ENCODE results near the gene GATA3.

The GATA3 gene

DNA sequence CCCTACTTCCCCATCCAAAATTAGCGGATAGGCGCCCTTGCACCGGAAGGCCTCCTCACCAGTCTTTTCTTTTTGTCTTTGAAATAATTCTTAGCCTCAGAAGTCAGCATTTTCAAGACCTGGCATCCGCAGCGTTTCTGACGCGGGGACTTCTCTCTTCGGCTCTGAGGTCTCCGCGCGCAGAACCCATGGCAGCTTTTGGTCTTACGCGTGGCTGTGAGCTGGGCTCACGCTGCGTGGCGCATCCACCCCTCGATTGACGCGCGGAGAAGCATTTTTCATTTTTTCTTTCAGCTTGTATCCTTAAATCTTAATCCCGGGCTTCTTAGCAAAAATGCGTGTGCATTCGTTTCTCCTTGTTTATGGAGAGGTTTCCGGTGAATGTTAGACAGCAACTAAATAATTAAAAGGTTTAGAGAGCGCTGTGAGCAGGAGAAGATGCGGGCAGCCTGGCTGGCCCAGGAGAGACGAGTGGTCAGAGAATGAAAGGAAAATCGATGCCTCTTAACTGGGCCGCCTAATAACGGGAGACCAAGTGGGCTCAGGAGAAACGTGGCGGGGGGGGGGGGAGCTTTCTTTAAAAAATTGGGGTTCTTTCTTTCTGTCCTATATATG is 2.0 kb upstream of the GATA3 start:
- DNase-seq, result no peak

DNA sequence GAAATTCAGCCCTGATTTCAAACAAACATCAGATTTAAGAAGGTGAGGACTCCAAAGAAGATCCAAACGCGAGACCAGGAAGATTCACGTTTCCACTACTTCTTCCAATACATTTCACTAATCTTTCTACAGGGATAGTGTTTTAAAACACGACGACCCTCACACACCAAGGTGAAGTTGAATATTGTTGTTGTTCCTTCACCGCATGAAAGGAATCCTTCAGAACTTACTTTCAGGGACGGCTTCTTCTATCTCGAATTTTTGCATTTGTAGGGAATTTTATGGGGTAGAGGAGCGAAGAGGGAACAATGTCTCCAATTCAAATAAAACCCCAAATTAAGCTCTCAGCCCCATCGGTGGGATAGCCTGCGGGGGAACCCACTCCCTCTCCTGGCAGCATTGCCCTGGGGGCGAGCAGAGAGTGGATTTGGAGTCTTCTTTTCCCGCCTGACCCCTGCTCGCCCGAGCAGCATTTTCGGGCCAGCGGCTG is 1.5 kb upstream of the GATA3 start:
- DNase-seq, result no peak

DNA sequence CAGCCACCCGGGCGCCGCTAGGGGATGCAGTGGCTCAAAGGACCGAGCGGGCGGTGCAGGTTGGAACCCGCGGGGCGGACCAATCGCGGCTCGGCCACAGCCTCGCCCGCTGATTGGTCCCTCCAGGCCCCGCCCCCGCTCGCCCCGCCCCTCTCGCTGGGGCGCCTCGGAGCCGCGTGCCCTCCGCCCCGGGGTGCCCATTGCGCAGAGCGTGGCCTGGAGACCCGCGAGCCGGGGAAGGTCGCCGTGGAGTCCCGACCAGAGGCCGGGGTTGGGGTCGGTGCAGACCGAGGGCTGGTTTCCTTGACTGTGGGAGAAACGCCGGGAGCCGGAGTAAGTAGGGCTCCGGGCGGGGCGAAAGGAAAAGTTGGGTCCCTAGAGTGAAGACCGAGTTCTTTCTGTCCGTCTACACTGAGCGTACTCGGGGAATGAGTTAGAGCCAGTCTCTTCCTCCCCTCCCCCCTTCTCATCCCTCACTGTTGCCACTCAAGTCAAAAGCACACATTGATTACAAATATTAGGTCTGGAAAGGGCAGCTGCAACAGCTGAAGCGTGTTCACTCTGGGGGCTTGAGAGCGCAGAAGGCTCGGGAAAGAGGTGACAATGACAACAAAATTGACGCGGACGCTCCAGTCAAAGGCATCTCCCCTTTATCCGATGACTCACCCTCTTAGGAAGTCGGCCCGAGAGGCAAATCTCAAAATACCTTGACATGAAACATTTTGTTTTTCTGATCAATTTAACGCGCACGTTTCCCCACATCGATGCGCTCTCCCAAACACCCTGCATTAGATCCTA is 843 bp upstream of the GATA3 start:
- no peak for DNase-seq

DNA sequence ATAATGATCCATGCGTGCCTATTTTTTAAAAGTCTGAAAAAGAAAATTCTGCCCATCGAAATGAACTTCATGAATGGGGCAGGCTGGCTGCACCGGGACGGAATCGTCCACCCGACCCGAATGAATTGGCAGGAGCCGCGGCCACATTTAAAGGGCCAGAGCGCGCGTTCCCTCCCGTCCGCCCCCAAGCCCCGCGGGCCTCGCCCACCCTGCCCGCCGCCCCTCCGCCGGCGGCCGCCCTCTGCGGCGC is 319 bp upstream of the GATA3 start:
- DNase-seq, result no peak

DNA sequence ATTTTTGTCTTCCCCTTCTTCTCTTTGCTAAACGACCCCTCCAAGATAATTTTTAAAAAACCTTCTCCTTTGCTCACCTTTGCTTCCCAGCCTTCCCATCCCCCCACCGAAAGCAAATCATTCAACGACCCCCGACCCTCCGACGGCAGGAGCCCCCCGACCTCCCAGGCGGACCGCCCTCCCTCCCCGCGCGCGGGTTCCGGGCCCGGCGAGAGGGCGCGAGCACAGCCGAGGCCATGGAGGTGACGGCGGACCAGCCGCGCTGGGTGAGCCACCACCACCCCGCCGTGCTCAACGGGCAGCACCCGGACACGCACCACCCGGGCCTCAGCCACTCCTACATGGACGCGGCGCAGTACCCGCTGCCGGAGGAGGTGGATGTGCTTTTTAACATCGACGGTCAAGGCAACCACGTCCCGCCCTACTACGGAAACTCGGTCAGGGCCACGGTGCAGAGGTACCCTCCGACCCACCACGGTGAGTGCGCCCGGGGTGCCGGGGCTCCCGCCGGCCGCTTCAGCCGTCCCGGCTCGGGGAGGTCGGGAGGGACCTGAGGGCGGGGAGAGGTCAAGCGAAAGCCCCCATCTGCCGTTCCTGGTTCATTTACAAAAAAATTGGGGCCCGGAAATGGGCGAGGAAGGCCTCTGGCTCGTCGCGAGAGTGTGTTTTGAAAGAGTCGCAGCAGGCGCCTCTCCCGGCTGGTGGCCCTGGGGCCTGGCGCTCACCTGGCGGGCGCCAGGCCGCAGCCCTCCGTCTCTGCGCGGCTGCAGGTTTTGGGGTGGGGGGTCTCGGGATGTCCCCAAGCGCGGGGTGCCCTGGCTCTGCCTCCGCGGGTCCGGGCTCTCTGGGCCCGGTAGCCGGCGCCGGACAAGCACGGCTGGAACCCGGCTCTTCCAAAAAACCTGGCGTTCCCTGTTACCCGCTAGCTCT is 1.2 kb downstream of the GATA3 start:
- no peak for DNase-seq

DNA sequence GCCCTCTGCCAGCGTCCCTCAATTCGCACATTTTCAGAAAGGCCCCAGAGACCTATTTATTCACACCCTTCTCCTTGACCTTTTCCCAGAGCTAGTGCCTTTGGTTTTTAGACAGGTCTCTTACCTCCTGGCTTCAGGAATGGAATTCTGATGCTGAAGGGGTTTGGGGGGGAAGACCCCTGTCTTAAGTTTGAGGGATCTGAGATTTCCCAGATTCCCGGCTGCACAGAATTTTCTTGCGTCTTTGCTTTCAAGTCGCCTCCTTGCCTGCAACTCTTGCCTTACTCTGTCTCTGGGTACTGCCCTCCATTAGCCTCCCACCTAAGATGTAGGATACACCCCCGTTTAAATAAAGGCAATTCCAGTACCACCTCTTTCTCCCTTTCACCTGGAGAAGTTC is 1.9 kb downstream of the GATA3 start:
- DNase-seq, result no peak

DNA sequence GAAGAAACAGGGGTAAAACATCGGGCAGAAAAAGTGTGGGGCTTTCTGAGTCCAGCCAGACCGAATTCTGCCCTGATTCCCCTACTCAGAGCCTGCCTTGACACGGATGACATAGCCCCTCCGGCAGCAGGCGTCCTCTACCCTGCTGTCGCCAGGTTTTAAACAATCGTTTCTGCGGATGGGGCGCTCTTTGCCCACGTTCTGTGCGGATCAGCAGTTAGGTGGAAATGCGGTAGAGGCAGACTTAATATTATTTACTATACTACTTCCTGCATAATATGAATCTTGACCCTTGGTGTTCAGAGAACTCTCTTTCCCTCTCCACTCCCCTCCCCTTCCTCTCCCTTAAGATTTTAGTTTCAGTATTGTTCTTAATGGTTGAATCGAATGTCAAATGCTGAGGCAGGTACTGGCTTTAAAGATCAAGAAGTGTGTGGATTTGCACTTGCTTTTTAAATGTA is 2.4 kb downstream of the GATA3 start:
- DNase-seq, result no peak

DNA sequence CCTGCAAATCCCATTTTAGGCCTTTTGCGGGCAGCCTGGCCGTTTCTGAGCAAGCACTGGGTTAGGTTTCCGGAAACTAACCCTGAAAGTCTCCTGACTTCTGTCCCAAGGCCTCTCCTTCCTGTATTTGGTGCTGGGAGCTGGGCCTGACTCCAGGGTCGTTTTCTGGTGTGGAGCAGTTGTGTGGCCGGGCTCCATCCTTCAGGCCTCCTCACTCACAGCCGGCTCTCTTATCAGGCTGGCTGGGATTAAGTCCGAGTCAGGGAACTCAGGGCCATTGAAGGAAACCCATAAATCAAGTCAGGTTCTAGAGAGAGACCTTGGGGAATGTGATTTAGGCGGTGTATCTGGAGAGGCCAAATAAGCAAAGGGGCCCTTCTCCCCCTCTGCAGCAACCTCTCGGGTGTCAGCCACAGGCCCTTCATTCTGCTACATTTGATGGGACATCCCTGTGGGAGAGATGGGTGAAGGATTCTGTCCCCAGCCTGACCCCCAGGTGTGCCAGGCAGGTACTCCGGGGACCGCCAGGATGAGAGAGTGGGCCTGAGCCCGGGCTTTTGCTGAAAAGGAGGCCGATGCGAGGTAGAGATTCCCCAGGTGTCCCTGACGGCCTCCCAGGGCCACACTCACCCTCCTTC is 3.3 kb downstream of the GATA3 start:
- DNase-seq, result no peak

DNA sequence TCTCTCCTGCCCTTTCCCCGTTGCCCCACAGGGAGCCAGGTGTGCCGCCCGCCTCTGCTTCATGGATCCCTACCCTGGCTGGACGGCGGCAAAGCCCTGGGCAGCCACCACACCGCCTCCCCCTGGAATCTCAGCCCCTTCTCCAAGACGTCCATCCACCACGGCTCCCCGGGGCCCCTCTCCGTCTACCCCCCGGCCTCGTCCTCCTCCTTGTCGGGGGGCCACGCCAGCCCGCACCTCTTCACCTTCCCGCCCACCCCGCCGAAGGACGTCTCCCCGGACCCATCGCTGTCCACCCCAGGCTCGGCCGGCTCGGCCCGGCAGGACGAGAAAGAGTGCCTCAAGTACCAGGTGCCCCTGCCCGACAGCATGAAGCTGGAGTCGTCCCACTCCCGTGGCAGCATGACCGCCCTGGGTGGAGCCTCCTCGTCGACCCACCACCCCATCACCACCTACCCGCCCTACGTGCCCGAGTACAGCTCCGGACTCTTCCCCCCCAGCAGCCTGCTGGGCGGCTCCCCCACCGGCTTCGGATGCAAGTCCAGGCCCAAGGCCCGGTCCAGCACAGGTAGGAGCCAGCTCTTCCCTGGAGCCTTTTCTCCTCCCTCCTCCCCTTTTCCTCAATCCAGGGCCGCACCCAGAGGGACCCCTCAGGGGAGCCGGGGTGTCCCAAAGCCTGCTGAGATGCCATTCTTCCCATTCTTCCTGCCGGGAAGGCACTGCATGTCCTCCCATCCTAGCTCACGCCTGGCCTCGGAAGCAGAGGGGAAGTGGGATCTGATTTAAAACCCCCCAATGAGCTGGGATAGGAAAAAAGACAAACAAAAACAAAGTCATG is 4.0 kb downstream of the GATA3 start:
- no peak for DNase-seq

DNA sequence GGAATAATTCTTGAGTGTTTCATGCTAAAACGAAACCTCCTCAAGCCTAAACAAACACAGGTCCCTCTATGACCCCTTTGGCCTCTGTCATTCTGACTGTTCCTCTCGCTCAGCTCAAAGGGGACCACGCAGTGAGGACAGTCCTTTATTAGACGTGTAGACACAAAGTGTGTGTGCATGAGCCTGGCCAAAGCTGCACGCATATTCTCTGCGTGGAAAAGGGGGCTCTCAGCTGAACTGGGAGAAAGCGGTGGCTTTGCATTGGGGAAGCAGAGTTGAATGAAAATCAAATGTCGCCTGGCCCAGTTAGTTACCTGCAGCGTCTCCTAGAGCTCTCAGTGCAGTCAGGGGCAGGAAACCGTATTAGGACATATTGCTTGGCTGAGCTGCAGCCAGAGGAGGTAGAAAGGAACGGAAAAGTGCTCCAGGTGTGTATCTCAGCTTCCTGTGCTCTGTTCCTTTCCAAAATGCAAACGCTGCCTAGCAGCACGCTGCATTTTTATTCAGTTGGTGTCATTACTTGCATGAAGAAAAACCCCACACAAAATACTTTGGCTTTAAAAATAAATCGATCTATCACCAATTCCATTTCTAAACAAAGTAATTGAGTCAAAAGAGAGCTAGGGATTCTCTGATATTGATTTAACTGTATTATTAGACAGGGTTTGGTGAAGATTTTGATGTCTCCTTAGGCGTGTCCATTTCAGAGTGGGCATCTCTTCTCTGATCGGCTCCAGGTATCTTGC is 4.9 kb downstream of the GATA3 start:
- no peak for DNase-seq

DNA sequence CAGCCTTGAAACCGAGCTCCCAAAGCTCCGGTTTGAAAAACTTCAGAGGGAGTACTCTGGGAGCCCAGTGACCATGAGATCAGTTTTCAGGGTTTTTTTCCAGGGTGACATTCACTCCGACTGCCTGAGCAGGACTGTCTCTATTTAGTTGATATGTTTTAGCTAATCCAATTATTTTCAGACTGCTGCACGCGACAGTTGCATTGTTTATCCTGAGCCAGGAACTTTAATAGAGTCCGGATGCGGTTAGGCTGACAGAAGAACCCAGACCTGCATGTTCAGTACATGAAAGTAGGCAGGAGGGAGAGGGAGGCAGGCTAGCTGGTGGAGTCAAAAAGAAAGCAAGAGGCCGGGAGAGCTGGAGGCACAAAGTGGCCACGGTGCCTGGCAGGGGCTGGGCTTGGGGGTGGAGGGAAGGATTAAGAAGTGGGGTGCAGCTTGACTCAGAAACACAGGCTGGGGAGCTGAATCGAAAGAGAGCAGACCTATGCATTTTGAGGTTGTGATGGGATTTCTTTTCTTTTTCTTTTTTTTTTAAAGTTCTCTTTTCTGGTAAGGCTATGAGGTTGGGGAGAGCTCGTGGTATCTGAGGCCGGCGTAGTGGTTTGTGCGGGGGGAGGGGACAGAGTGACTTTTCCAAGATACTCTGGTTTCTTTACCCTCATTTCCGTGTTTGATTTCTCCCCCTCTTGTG is 5.7 kb downstream of the GATA3 start:
- no peak for DNase-seq

DNA sequence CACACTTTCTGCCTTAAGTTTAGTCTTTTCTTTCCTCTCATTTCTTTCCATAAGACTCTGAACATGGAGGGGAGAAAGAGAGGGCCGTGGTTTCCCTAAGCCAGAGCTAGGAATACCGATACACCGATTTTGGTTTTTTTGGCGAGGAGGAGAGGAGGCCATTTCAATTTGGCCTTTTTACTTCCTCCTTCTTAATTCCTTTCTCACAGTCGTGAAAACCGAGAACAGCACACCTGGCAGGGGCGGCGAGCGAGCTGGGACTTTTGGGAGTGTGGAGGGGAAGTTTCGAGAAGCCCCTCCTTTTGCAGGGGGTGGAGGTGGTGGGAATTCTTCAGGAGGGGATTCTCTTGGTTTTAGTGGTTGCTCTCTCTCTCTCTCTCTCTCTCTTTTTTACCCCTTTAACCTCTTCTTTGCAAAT is 6.2 kb downstream of the GATA3 start:
- no peak for DNase-seq

DNA sequence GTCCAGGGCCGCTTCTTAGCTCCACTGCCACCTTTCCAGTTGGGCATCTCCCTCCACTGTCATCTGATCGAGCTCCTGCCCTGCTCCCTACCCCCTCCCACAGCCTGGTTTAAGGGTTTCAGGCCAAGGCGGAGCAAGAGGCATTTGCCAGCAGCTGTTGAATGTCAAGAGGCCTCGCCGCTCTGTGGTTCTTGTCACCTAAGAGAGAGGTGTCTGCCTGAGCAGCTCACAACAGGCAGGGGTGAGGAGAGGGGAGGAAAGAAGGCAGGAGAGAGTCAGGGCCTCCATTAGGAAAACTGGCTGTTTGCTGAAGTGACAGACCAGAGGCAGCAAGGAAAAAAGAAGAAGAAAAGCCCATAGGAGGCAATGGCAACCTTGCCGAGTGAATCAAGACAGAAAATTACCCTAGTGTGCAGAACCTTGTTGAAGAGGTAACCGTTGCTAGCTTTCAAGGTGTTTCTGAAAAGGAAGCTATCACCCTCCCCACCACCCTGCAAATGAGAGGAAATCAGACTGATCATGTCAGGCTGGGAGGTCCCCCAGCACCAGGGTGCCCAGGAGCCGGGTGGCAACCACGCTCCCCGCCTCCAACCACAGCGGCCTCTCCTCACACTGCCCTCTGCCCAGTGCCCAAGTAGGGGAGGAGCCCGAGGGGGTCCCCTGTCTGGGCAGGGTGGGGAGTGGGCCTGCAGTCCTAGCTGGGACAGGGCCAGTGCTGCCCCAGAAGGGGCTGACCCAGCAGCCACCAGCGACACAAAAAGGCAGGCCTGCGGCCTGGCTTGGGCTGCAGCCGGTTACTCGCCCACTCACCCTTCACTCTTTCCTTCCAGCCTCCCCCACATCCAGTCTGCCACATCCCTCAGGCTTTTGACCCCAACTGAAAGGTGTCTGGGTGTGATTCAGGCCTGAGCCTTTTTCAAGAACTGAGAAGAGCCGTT is 7.1 kb downstream of the GATA3 start:
- no peak for DNase-seq

DNA sequence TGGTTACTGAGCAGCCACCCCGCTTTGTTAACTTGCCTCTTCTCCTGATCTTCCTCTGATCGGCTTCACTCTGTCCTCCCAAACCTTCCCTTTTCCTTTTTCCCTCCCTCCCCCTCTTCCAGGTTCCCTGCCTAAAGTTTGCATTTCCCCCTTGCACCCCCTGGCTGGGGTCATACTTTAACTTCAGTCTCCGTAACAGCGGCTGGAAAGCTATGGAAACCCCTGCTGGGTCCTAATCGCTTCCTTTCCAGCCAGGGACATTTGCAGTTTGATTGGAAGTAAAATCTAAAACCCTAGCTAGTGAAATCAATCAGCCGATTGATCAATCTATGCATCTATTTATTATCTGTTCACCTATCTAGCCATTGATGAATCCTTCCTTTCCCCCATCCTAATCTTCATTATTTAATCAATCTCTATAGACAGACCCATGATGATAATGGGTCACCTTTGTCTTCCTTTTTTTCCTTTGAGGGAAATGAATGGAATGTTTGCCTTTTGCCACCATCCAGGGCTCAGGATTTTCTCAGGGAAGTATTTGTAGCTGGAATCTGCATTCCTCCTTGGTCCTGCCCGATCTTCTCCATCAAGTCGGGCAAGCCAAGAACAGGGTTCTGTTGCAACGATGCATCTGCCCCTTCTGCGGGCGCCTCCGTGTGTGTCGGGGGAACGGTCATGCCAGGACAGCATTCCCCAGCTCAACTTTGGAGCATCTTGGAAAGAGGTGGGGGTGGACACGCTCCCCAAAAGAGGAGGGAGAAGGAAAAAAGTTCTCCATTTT is 8.8 kb downstream of the GATA3 start:
- DNase-seq, result no peak

DNA sequence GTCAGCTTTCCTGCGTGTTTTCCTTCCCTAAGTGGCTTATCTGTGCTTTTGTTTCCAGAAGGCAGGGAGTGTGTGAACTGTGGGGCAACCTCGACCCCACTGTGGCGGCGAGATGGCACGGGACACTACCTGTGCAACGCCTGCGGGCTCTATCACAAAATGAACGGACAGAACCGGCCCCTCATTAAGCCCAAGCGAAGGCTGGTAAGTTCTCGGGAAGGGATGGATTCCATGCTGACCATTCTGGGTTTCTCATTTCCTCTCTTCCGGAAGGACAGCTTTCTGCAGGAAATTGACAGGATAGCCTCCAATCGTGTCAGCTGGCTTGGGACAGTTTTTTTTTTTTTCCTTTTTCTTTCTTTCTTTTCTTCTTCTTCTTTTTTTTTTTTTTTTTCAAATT is 9.4 kb downstream of the GATA3 start:
- no peak for DNase-seq

DNA sequence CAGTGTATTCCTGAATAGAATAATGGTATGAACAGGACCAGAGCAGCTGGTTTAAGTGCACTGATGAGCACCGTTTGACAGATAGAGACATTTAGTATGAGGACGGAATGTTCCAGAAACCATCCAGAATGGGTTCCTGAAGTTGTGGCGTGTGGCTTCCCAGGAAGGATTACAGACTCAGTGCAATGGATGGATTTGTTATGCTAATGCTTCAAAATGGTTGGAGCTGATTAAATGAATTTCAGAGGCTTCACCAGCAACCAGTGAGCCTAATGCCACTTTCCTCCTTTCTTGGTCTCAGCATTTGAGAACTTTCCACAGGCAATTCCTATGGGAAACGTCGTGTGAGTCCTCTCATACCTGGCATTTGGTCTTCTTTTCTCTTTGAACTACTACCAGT is 9.9 kb downstream of the GATA3 start:
- no peak for DNase-seq

DNA sequence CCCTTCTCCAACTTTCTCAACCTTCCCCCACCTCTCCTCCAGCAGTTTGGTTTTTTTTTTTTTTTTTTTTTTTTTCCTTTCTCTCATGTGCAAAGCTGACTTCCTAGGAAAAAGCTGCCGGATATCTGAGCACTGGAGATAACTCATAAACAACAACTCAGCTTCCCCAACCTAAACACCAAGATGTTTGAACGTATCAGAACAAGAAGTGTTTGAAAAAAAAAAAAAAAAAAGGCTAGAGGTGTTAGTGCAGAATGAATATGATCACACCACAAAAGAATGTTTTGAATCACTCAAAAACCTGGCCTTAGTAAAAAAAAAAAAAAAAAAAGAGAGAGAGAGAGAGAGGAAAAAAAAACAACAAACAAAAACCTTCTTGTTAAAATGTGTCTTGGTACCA is 11.2 kb downstream of the GATA3 start:
- DNase-seq, result no peak

DNA sequence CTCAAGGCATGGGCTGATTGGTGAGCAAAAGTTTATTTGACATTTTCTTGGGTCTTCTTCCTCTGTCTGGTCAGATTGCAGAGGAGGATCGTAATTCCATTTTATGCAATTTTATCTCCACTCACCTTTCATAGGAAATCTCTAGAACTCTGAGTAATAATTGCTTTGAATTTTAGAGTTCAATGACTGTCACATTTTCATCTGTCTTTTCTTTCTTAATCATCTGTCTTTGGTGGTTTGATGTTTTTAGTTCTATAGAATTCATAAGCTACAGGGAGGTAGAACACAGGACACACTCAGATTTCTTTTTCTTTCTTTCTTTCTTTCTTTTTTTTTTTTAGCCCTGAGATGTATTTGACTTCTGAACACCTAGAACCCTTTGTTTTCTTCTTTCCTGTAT is 11.6 kb downstream of the GATA3 start:
- no peak for DNase-seq

DNA sequence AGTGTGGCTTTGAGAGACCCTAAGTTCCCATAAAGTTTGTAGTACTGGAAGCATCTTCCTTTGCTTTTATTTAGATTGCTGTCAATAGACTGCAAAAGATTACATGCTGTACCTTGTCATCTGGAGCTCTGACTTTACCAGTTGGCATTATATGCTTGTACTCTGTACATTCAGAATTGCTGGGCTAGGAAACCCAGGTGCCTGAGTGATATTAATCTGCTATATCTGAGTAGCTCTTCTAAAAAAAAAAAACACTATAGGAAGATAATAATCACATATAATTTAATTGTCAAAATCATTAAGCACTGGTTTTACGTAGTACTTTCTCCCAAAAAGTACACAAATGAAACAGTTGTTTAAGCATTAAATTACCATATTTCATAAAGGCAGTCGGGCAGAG is 12.3 kb downstream of the GATA3 start:
- no peak for DNase-seq
